ENCODE measurements around the gene S100A12.

The S100A12 gene

DNA sequence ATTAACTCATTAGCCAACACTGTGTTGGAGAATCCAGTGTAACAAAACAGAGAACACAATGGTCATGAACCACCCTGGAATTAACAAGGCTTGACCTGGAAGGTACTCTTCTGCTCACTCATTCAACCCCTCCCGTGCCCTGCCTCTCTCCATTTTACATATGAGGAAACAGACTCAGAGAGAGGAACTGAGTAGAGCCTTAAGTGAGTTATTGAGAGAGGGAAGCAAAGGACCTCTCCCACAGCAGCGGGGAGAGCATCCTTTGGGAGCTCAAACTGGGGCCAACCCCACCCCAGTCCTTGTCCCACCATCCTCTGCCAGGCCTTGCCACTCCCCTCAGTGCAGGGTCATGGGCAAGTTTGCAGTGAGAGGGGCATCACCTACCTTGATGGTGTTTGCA, 1.4 kb downstream of the S100A12 start:
- DNase-seq (ENCODE audit: low read depth): no peak
- TF ChIP-seq, protein P1, sequence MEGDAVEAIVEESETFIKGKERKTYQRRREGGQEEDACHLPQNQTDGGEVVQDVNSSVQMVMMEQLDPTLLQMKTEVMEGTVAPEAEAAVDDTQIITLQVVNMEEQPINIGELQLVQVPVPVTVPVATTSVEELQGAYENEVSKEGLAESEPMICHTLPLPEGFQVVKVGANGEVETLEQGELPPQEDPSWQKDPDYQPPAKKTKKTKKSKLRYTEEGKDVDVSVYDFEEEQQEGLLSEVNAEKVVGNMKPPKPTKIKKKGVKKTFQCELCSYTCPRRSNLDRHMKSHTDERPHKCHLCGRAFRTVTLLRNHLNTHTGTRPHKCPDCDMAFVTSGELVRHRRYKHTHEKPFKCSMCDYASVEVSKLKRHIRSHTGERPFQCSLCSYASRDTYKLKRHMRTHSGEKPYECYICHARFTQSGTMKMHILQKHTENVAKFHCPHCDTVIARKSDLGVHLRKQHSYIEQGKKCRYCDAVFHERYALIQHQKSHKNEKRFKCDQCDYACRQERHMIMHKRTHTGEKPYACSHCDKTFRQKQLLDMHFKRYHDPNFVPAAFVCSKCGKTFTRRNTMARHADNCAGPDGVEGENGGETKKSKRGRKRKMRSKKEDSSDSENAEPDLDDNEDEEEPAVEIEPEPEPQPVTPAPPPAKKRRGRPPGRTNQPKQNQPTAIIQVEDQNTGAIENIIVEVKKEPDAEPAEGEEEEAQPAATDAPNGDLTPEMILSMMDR (conservative IDR thresholded peaks at IDR 0.05; ENCODE audit: control insufficient read depth, insufficient read depth, low read depth, low read length): no peak

DNA sequence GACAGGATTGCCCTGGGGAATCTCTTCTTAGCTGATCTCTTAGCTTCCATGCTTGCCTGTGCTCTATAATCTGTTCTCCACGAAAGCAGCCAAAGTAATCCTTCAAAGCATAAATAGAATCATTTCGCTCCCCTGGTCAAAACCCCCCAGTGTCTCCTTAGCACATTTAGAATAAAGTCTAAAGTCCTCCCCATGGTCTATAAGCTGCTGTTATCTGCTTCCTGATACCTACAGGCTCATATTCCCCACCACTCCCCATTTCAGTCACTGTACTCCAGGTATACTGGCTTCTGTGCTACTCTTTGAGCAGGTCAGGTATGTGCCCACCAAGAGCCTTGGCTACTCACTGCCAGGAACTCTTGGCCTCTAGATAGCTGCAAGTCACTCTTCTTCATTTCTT, 2.9 kb downstream of the S100A12 start:
- H3K4me3 ChIP-seq (ENCODE audit: control insufficient read depth, low read depth, low read length): no peak overlapping the region
- TF ChIP-seq, protein P1 (conservative IDR thresholded peaks at IDR 0.05; ENCODE audit: control insufficient read depth, insufficient read depth, low read depth, low read length): no peak
- DNase-seq (ENCODE audit: low read depth): no peak

More for the DNA sequence above, 1.4 kb downstream of the S100A12 start:
- no peak overlapping the region for H3K4me3 ChIP-seq (ENCODE audit: control insufficient read depth, low read depth, low read length)

DNA sequence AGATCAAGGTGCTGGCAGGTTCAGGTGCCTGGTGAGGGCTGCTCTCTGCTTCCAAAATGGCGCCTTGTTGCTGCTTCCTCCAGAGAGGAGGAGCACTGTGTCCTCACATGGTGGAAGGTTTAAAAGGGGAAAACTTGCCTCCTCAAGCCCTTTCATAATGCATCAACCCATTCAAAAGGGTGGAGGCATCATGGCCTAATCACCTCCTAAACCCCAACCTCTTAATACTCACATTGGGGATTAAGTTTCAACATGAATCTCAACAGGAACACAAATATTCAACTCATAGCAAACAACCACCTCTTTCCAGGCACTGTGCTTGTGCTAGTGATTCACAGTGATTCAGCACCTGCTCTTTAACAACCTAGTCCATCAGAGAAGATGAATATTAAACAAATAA, 4.2 kb downstream of the S100A12 start:
- no peak overlapping the region for H3K4me3 ChIP-seq (ENCODE audit: control insufficient read depth, low read depth, low read length)
- TF ChIP-seq, protein P1 (conservative IDR thresholded peaks at IDR 0.05; ENCODE audit: control insufficient read depth, insufficient read depth, low read depth, low read length): no peak
- DNase-seq (ENCODE audit: low read depth): no peak

DNA sequence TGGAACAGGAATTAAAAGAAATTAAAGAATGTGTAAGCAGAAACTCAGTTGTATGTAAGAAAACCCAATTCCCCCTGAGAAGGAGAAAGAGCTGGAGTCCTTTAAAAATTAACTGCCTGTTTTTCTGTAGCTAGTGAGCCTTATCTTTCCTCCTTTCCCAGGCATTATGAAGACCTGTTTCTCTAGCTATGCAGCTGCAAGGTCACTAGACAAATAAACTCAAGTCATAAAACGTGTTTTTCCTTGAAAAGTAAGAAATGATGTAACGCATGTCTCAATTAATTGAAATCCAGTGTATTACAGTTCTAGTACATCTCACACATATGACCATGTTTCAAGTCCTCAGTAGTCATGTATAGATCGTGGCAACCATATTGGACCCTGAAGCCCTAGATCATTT, 5.3 kb downstream of the S100A12 start:
- H3K4me3 ChIP-seq (ENCODE audit: control insufficient read depth, low read depth, low read length): no peak overlapping the region
- DNase-seq (ENCODE audit: low read depth): no peak
- TF ChIP-seq, protein P1 (conservative IDR thresholded peaks at IDR 0.05; ENCODE audit: control insufficient read depth, insufficient read depth, low read depth, low read length): no peak

DNA sequence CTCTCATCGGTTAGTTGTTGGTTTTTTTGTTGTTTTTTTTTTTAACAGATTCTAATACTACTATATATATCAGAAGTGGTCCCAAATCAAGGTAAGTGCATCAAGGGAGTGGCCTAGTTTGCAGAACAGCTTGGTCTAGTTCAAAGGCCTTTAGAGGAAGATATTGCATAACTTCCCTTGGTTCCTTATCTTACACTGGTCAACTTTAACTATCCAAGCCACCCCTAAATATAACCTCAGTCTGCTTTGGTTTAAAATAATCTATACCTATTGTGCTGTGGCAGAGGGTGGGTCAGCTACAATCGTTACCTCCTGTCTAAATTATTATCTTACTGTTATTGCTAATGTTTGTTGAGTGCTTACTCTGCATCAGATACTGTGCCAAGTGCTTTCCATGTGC, 6.9 kb downstream of the S100A12 start:
- DNase-seq (ENCODE audit: low read depth): no peak
- TF ChIP-seq, protein P1 (conservative IDR thresholded peaks at IDR 0.05; ENCODE audit: control insufficient read depth, insufficient read depth, low read depth, low read length): no peak
- no peak overlapping the region for H3K4me3 ChIP-seq (ENCODE audit: control insufficient read depth, low read depth, low read length)

DNA sequence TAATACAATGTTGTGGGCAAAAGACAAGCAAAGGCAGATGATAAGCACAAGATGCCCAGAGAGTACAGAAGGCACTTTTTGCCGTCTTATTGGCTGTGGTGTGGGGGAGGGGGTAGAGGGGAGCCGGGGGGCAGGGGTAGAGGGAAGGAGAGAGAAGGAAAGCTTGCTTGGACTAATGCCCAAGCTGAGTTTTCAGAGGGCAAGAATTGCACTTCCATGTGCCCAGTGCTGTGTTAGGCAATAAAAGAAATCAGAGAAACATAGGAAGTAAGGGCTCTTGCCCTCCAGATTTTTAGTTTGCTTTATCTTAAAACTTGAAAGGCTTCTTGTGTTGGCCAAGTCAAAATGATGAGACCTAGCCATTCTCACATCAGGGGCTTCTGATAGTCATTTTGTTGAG, 8.3 kb downstream of the S100A12 start:
- no peak for DNase-seq (ENCODE audit: low read depth)
- TF ChIP-seq, protein P1 (conservative IDR thresholded peaks at IDR 0.05; ENCODE audit: control insufficient read depth, insufficient read depth, low read depth, low read length): no peak
- H3K4me3 ChIP-seq (ENCODE audit: control insufficient read depth, low read depth, low read length): no peak overlapping the region

DNA sequence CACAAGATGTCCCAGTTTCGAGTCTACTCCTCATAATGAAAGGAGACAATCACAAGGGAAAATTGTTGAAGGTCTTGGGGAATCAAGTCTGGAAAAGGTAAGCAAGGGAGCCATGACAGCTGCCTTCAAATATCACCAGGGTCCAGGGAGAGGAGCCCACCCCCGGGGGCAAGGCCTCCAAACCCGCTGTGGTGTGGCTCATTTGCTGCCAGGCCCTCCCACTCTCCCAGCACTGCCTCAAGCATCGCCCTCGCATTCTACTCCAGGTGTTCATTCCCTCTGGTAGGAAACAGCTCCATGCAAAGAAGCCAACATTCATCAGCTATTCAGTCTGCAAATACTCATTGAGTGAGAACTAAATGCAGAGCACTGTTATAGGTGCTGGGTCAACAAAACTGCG, 9.2 kb downstream of the S100A12 start:
- no peak overlapping the region for H3K4me3 ChIP-seq (ENCODE audit: control insufficient read depth, low read depth, low read length)
- no peak for DNase-seq (ENCODE audit: low read depth)
- TF ChIP-seq, protein P1 (conservative IDR thresholded peaks at IDR 0.05; ENCODE audit: control insufficient read depth, insufficient read depth, low read depth, low read length): no peak
